Mammary microvascular endothelial cell (primary cell): ENCODE data around the gene GSTA1. TPM values are rescaled to one million over a fixed set of nuclear protein-coding genes. Genes with fewer than 3 reads are reported as not detected.

Experiments used
- total RNA-seq: library from RNA; depleted of rRNA; stranded (reverse); fragments of >200 nt; gene quantifications from 2 replicates; pipeline ENCODE4 v1.2.3, GENCODE V29; 2015

The GSTA1 gene
- not detected in 2 replicates for total RNA-seq

DNA sequence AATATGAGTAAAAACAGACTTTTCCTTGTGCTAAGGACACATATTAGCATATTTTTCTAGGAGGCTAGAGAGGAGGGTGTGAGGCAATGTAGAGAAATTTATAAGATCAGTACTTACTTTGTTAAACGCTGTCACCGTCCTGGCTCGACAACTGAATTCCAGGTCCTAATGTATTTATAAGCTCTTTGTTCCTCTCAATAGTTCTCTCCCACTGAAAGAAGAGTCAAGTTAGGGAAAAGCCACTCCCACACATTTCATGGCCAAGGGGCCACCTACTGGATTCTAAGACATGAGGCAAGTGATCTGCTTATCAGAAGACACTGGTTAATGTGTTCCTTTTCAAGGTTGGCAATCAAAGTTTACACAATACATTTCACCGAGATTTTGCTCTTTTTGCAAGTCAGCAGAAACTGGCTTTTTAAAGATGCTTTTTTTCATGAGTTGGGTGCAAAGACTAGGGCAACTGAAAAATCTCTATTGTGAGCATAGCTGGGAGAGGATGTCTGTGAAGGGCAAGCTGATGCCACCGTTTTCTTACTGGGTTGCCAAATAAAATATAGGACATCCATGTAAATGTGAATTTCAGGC lies at the start of gene GSTA1:
TSS of gene GSTA1 (minus strand) at position 149 of the 588 bp plus-strand sequence. CDS start 4,549 bp downstream, outside the sequence.

DNA sequence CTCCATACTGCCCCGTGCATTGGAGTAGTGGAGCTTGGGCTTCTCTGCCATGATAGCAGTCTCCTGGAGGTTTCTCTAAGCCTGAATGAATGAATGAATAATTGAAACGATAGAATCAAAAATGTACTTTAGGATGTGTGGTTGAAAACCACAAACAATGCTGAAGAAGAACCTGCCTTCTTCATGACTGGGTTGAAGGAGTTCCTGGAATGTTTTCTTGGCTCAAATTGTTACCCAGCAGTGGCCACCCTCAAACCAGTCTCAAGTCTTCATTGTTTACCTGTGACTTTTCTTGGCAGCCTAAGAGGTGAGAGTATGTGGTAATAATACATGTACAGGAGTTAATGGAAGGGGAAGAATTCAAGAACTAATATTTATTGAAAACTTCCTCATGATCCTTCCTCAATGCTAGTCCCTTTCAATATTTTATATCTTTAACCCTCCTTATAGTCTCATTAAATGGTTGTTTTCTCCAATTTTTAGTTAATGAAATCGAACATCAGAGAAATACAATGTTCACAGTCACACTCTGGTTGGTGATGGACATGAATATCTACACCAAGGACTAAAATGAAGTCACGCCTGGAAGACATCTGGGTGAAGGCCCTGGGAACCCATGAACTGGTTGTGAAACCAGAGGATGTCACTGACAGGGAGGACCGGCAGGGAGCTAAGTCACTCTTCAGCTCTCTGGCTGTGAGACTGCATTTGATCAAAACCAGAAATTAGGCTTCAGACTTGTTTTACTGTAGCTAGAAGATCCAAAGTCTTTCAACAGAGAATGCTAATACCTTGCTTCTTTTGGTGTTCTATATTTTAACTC lies 37.4 kb upstream of the GSTA1 start, which contains the start of gene GSTA5:
TSS of gene GSTA5 (minus strand) at position 51 of the 823 bp plus-strand sequence.

DNA sequence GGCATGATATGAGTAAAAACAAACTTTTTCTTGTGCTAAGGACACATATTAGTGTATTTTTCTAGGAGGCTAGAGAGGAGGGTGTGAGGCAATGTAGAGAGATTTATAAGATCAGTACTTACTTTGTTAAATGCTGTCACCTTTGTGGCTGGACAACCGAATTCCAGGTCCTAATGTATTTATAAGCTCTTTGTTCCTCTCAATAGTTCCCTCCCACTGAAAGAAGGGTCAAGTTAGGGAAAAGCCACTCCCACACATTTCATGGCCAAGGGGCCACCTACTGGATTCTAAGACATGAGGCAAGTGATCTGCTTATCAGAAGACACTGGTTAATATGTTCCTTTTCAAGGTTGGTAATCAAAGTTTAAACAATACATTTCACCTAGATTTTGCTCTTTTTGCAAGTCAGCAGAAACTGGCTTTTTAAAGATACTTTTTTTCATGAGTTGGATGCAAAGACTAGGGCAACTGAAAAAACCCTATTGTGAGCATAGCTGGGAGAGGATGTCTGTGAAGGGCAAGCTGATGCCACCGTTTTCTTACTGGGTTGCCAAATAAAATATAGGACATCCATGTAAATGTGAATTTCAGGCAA lies 40.2 kb downstream of the GSTA1 start, which contains the start of gene GSTA2:
TSS of gene GSTA2 (minus strand) at position 154 of the 595 bp plus-strand sequence. CDS start 5,528 bp downstream, outside the sequence.

Other genes starting within 250 kb of the GSTA1 start
- gene TRAM2, start 226.8 kb downstream of the GSTA1 start, total RNA-seq = 61.4 and 62.4 TPM in 2 replicates
- 39.9 and 52.3 TPM in 2 replicates for gene TMEM14A, start 132.7 kb downstream of the GSTA1 start, total RNA-seq
- gene GSTA2, start 40.3 kb downstream of the GSTA1 start, total RNA-seq = not detected in 2 replicates
- not detected in 2 replicates for gene GSTA5, start 37.0 kb upstream of the GSTA1 start, total RNA-seq
- not detected in 2 replicates for gene GSTA3, start 105.9 kb upstream of the GSTA1 start, total RNA-seq
- 21.2 and 23.8 TPM in 2 replicates for gene GSTA4, start 191.5 kb upstream of the GSTA1 start, total RNA-seq